Subcutaneous abdominal adipose tissue (tissue), 5 donors: Measurements from ENCODE around the gene RHD.

ENCODE experiments used
- H3K27ac ChIP-seq: one replicate; pipeline ENCODE4 v1.7.0; 2013; ENCODE audit warnings: low read depth, mild to moderate bottlenecking, inconsistent platforms, low read length, moderate library complexity
- H3K27me3 ChIP-seq, 5 donors: one replicate each; pipeline ENCODE4 v1.7.0; 2013; ENCODE audit warnings: low read length in 5 of 5, inconsistent platforms in 1 of 5; ENCODE audit not compliant: control insufficient read depth in 5 of 5, insufficient read depth in 4 of 5
- H3K36me3 ChIP-seq, 5 donors: one replicate each; pipeline ENCODE4 v1.7.0; 2013; ENCODE audit warnings: low read length in 5 of 5; ENCODE audit not compliant: control insufficient read depth in 5 of 5, insufficient read depth in 5 of 5
- H3K4me1 ChIP-seq, 5 donors: one replicate each; pipeline ENCODE4 v1.7.0; 2013; ENCODE audit warnings: low read length in 5 of 5, mild to moderate bottlenecking in 3 of 5, moderate library complexity in 1 of 5; ENCODE audit not compliant: control insufficient read depth in 5 of 5, insufficient read depth in 5 of 5
- H3K4me3 ChIP-seq, 5 donors: one replicate each; pipeline ENCODE4 v1.7.0; 2013; ENCODE audit warnings: low read length in 5 of 5, low read depth in 1 of 5
- H3K9ac ChIP-seq, 5 donors: one replicate each; pipeline ENCODE4 v1.7.0; 2013; ENCODE audit warnings: low read length in 5 of 5, mild to moderate bottlenecking in 4 of 5, moderate library complexity in 3 of 5
- H3K9me3 ChIP-seq, 5 donors: one replicate each; pipeline ENCODE4 v1.7.0; 2013; ENCODE audit warnings: low read length in 5 of 5; ENCODE audit not compliant: control insufficient read depth in 5 of 5
- donor health status: healthy.
- donor health status: healthy.
- donor health status: healthy.
- donor health status: healthy.
- donor health status: healthy.

Gene RHD

GRCh38 chr1:25243907-25244306 lies 28.4 kb upstream of the RHD start:
- Histone ChIP-seq H3K4me3 (no peak overlapping the region), H3K27ac (no peak overlapping the region), H3K27me3 (no peaks in the 10 kb centered on the region), H3K9me3 (no peaks in the 10 kb centered on the region), H3K9ac (no peak overlapping the region), H3K4me1 (peaks cover 2 to 59% (median 52%) of the 10 kb centered on the region in 5 donors), H3K36me3 (peaks cover 28 to 43% (median 40%) of the 10 kb centered on the region in 5 donors)

GRCh38 chr1:25245393-25245792 lies 26.9 kb upstream of the RHD start:
- no peaks in the 10 kb centered on the region for H3K27me3 ChIP-seq
- no peaks in the 10 kb centered on the region for H3K9me3 ChIP-seq
- peak overlapping the region; percentile 97 for H3K27ac ChIP-seq
- peaks cover 28 to 43% (median 40%) of the 10 kb centered on the region in 5 donors for H3K36me3 ChIP-seq
- H3K4me1 ChIP-seq: peaks cover 2 to 46% (median 42%) of the 10 kb centered on the region in 5 donors
- peak overlapping the region in 3 of 5 donors; percentile 77 to 98 (median 97) for H3K9ac ChIP-seq
- H3K4me3 ChIP-seq: peak overlapping the region; percentile 85 to 99 (median 99)

- Histone ChIP-seq H3K4me1 (peaks cover 2 to 40% (median 35%) of the 10 kb centered on the region in 5 donors), H3K27me3 (no peaks in the 10 kb centered on the region), H3K4me3 (peak overlapping the region; percentile 85 to 99 (median 99)), H3K27ac (peak overlapping the region; percentile 97), H3K9ac (peak overlapping the region; percentile 77 to 98 (median 96)), H3K9me3 (no peaks in the 10 kb centered on the region), H3K36me3 (peaks cover 28 to 43% (median 36%) of the 10 kb centered on the region in 5 donors)
Measured at GRCh38 chr1:25245809-25246599, 26.3 kb upstream of the RHD start.

- H3K9ac ChIP-seq: peak overlapping the region; percentile 77 to 98 (median 96)
- H3K9me3 ChIP-seq: no peaks in the 10 kb centered on the region
- H3K27ac ChIP-seq: peak overlapping the region; percentile 97
- H3K36me3 ChIP-seq: peaks cover 28 to 38% (median 36%) of the 10 kb centered on the region in 5 donors
- H3K27me3 ChIP-seq: no peaks in the 10 kb centered on the region
- H3K4me3 ChIP-seq: peak overlapping the region; percentile 85 to 99 (median 99)
- H3K4me1 ChIP-seq: peaks cover 2 to 40% (median 34%) of the 10 kb centered on the region in 5 donors
Measured at GRCh38 chr1:25246600-25247023, 25.7 kb upstream of the RHD start.

GRCh38 chr1:25247024-25247828 lies 25.1 kb upstream of the RHD start, which contains the start of gene RSRP1:
RSRP1 (minus strand) TSS chr1:25247454; CDS start chr1:25246963, 491 bp downstream.
- Histone ChIP-seq H3K4me3 (peak within 1 kb of the TSS; percentile 85 to 99 (median 99)), H3K27me3 (no peaks in the 10 kb centered on the region), H3K9me3 (no peaks in the 10 kb centered on the region), H3K27ac (peak within 1 kb of the TSS; percentile 97), H3K9ac (peak within 1 kb of the TSS; percentile 77 to 98 (median 96)), H3K36me3 (peaks cover 23 to 32% (median 30%) of the 10 kb centered on the region in 5 donors), H3K4me1 (peaks cover 2 to 40% (median 34%) of the 10 kb centered on the region in 5 donors)

GRCh38 chr1:25247829-25248754 lies 24.2 kb upstream of the RHD start:
- Histone ChIP-seq H3K9ac (peak overlapping the region in 4 of 5 donors; percentile 63 to 87 (median 72)), H3K4me1 (peaks cover 2 to 40% (median 34%) of the 10 kb centered on the region in 5 donors), H3K27ac (peak overlapping the region; percentile 97), H3K9me3 (no peaks in the 10 kb centered on the region), H3K4me3 (peak overlapping the region; percentile 62 to 99 (median 98)), H3K36me3 (peaks cover 18 to 24% (median 21%) of the 10 kb centered on the region in 5 donors), H3K27me3 (no peaks in the 10 kb centered on the region)

- no peak overlapping the region for H3K9ac ChIP-seq
- no peak overlapping the region for H3K4me3 ChIP-seq
- H3K36me3 ChIP-seq: no peaks in the 10 kb centered on the region
- no peaks in the 10 kb centered on the region for H3K27me3 ChIP-seq
- no peaks in the 10 kb centered on the region for H3K9me3 ChIP-seq
- no peaks in the 10 kb centered on the region for H3K4me1 ChIP-seq
- H3K27ac ChIP-seq: no peak overlapping the region
Measured at GRCh38 chr1:25253911-25254310, 18.4 kb upstream of the RHD start.

- H3K4me3 ChIP-seq: no peak overlapping the region
- peaks cover 0 to 3% (median 0%) of the 10 kb centered on the region in 5 donors for H3K4me1 ChIP-seq
- H3K27me3 ChIP-seq: no peaks in the 10 kb centered on the region
- H3K27ac ChIP-seq: no peak overlapping the region
- H3K9ac ChIP-seq: no peak overlapping the region
- H3K9me3 ChIP-seq: no peaks in the 10 kb centered on the region
- H3K36me3 ChIP-seq: no peaks in the 10 kb centered on the region
Measured at GRCh38 chr1:25255706-25256577, 16.4 kb upstream of the RHD start.
